ENCODE measurements around the gene PPY.
"Not testable (repeated sequence)": the region's sequence is repeated elsewhere in the genome, so short reads cannot be mapped to it uniquely, and the experiment has no call there.

Gene PPY

DNA sequence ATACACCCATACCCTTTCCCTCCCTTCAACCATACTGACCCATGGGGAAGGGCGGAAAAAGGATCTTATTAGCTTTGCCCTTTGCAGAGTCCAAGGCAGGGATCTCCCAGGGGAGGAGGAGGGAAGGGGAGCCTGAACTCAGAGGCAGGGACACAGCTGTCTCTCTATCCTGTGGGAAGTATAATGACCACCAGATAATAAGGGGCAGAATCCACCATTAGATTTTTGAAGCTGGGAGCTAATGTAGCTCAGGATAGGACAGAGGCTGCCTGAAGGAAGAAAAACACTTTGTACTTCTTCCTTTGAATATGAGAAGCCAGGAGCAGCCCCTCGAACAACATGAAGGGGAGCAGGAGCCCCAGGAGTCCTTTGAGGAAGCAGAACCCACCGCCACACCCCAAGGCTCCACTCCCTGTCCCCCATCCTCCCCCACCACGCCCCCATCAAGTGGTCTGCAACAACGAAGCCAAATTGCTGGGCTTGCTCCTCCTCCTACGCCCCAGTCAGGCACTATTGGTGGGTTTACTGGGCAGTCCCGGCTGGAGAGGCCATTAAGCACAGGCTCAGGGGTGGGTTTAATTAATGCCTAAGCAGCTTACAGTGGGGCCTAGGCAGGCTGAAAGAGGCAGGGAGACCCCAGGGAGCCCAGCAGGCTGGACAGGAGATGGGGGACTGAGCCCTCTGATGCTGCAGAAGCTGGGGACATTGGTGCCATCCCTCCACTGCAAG, 40.3 kb downstream of the PPY start:
- no peak for DNase-seq

- no peak for DNase-seq
These were observed 41.2 kb downstream of the PPY start for GRCh38 chr17:43900858-43901754.

DNA sequence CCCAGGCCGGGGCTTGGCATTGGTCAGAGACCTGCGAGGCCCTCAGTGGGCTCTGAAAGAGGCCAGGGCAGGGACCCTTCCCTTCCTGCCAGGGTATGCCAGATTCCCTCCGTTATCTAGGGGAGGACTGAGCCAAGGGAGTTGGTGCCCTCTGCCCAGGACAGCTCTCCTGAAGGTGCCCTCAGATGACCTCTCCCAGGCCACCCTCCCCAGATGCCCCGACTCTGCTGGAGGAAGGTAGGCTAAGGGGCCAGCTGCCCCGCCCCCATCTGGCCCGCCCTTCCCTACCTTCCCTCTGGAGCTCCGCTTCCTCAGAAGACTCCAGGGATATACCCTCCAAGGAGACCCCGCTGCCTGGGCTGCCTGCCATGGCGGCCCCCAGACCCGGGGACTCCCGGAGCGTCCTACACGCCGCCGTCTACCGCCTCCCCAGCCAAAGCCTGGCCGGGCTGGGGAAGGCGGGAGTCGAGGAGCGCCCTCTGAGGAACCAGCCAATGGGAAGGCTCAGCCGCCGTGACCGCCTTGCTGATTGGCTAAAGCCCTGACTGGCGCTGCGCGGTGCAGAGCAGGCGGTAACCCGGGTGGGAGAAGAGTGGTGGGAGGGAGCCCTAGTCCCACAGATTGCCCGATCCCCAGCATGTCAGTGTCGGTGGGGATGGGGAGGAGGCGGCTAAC, 42.0 kb downstream of the PPY start:
- DNase-seq: peak; percentile 80 to 91 (median 88)

DNA sequence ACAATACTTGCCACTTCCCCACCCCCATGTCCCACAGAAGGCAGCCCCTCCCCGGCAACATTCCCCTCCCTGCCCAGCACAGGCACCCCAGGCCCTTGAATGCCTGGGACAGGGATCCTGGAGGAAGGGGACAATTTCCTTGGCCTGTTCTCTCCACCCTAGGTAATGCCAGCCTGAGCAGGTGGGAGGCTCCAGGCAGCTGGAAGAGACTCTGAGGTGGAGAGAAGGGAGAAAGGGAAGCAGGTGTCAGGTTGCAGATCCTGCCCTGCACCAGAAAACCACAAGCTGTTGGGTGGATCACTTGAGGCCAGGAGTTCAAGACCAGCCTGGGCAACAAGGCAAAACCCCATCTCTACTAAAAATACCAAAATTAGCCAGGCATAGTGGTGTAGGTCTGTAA, 43.8 kb downstream of the PPY start:
- DNase-seq: no peak

DNA sequence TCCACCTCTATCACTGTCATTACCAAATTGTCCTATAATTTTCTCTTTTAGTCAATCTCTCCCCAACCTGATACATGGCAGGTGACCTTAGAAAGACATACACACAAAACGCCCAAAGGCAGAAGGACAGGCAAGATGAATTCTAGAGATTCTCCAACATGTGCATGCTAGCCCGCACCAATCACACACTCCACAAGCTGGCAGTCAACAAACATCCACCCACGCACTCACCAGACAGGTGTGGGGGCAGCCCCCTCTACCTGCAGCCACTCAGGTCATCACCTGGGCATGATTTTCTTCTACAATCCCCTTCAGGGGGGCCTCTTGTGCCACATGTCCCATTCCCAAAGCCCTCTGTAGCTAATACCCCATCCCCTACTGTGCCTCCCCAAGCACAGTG, 44.4 kb downstream of the PPY start:
- DNase-seq: no peak

DNA sequence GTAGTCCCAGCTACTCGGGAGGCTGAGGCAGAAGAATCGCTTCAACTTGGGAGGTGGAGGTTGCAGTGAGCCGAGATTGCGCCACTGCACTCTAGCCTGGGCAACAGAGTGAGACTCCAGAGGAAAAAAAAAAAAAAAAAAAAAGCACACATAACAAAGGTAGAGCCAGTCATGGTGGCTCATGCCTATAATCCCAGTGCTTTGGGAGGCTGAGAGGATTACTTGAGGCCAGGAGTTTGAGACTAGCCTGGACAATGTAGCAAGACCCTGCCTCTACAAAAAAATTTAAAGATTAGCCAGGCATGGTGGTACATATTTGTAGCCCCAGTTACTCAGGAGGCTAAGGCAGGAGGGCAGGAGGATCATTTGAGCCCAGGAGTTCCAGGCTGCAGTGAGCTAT, 47.8 kb downstream of the PPY start:
- not testable (repeated sequence) for DNase-seq

GRCh38 chr17:43892647-43892952, 49.7 kb downstream of the PPY start:
- DNase-seq: no peak

- no peak for DNase-seq
These were observed 50.2 kb downstream of the PPY start for GRCh38 chr17:43891851-43892646.
